HEK293 (cell line): ENCODE data around the gene KRT78.

Experiments used
- CTCF ChIA-PET: fragments of 350-600 bp; formaldehyde crosslinking; extraction: SDS; loops from one replicate; lab custom pipeline; 2021; ENCODE audit warnings: antibody characterized with exemption; lab: Yijun Ruan, JAX
- POLR2A ChIA-PET: fragments of 300-600 bp; formaldehyde crosslinking; extraction: SDS; loops from one replicate; lab custom pipeline; 2020; ENCODE audit warnings: antibody characterized with exemption, inconsistent platforms; lab: Yijun Ruan, JAX
- H3K27ac ChIP-seq: fragments of 200-500 bp; sonication (Bioruptor generic); 2 replicates; pipeline ENCODE4 v1.5.1; 2014; ENCODE audit warnings: low read depth, low read length, control low read depth, inconsistent platforms; ENCODE audit errors: extremely low read depth
- H3K36me3 ChIP-seq, 2 experiments: fragments of 200-500 bp in 1 of 2; sonication (Bioruptor generic) in 1 of 2; 1 replicate in 1 of 2; 2 replicates in 1 of 2; pipeline ENCODE4 v1.5.1; 2014 to 2017; ENCODE audit warnings: inconsistent platforms in 2 of 2, low read length in 2 of 2; ENCODE audit not compliant: control insufficient read depth in 2 of 2, insufficient read depth in 1 of 2
- H3K4me1 ChIP-seq: fragments of 200-500 bp; sonication (Bioruptor generic); 2 replicates; pipeline ENCODE4 v1.5.1; 2014; ENCODE audit warnings: mild to moderate bottlenecking, low read length, inconsistent platforms; ENCODE audit not compliant: control insufficient read depth, insufficient read depth
- H3K4me3 ChIP-seq: 2 replicates; pipeline ENCODE4 v1.5.1; 2011; ENCODE audit warnings: low read depth, mild to moderate bottlenecking, control low read depth, low read length, moderate library complexity
- H3K9me3 ChIP-seq: fragments of 200-500 bp; sonication (Bioruptor generic); 2 replicates; pipeline ENCODE4 v1.5.1; 2014; ENCODE audit warnings: low read depth, low read length, inconsistent platforms; ENCODE audit not compliant: control insufficient read depth, insufficient read depth
- KLF7 ChIP-seq: fragments of 450-650 bp; formaldehyde crosslinking; IDR thresholded peaks from 2 replicates; pipeline ENCODE4 v1.5.1; 2016; ENCODE audit warnings: missing biosample characterization, missing genetic modification characterization, borderline replicate concordance
- KLF8 ChIP-seq: fragments of 450-650 bp; formaldehyde crosslinking; IDR thresholded peaks from 2 replicates; pipeline ENCODE4 v1.5.1; 2016; ENCODE audit warnings: missing biosample characterization, missing genetic modification characterization
- OSR2 ChIP-seq: fragments of 450-650 bp; formaldehyde crosslinking; IDR thresholded peaks from 2 replicates; pipeline ENCODE4 v1.5.1; 2016; ENCODE audit warnings: missing biosample characterization, missing genetic modification characterization
- PATZ1 ChIP-seq: fragments of 450-650 bp; formaldehyde crosslinking; IDR thresholded peaks from 2 replicates; pipeline ENCODE4 v1.5.1; 2016; ENCODE audit warnings: missing biosample characterization, missing genetic modification characterization
- PRDM1 ChIP-seq: fragments of 450-650 bp; formaldehyde crosslinking; IDR thresholded peaks from 2 replicates; pipeline ENCODE4; 2016; ENCODE audit warnings: missing biosample characterization, missing genetic modification characterization
- SCRT1 ChIP-seq: fragments of 450-650 bp; formaldehyde crosslinking; IDR thresholded peaks from 2 replicates; pipeline ENCODE4 v1.5.1; 2016; ENCODE audit warnings: missing biosample characterization, missing genetic modification characterization, borderline replicate concordance
- SP2 ChIP-seq: fragments of 450-650 bp; formaldehyde crosslinking; IDR thresholded peaks from 2 replicates; pipeline ENCODE4 v1.5.1; 2016; ENCODE audit warnings: missing biosample characterization, missing genetic modification characterization
- SP3 ChIP-seq: fragments of 450-650 bp; formaldehyde crosslinking; IDR thresholded peaks from 2 replicates; pipeline ENCODE4 v1.5.1; 2016; ENCODE audit warnings: missing biosample characterization, missing genetic modification characterization
- SP7 ChIP-seq: fragments of 450-650 bp; formaldehyde crosslinking; IDR thresholded peaks from 2 replicates; pipeline ENCODE4 v1.5.1; 2016; ENCODE audit warnings: missing biosample characterization, missing genetic modification characterization
- TCF7L2 ChIP-seq: IDR thresholded peaks from 2 replicates; pipeline ENCODE4 v1.6.1; 2011; ENCODE audit warnings: low read depth, mild to moderate bottlenecking, inconsistent platforms, low read length, moderate library complexity, borderline replicate concordance
- ZBTB20 ChIP-seq: fragments of 450-650 bp; formaldehyde crosslinking; IDR thresholded peaks from 2 replicates; pipeline ENCODE4 v1.5.1; 2016; ENCODE audit warnings: missing biosample characterization, missing genetic modification characterization
- ZBTB26 ChIP-seq: fragments of 450-650 bp; formaldehyde crosslinking; optimal IDR thresholded peaks from 2 replicates; pipeline ENCODE3; 2016; ENCODE audit warnings: missing biosample characterization, mild to moderate bottlenecking, missing genetic modification characterization
- ZBTB8A ChIP-seq: fragments of 450-650 bp; formaldehyde crosslinking; IDR thresholded peaks from 2 replicates; pipeline ENCODE4 v1.5.1; 2016; ENCODE audit warnings: missing biosample characterization, missing genetic modification characterization
- ZEB2 ChIP-seq: fragments of 450-650 bp; formaldehyde crosslinking; IDR thresholded peaks from 2 replicates; pipeline ENCODE4 v1.5.1; 2016; ENCODE audit warnings: missing biosample characterization, missing genetic modification characterization
- ZFHX2 ChIP-seq: fragments of 450-650 bp; formaldehyde crosslinking; conservative IDR thresholded peaks from 2 replicates; pipeline ENCODE4 v1.5.1; 2016; ENCODE audit warnings: missing biosample characterization, missing genetic modification characterization
- ZIC2 ChIP-seq: fragments of 450-650 bp; formaldehyde crosslinking; IDR thresholded peaks from 2 replicates; pipeline ENCODE4 v1.5.1; 2016; ENCODE audit warnings: missing biosample characterization, missing genetic modification characterization
- ZNF391 ChIP-seq: fragments of 450-650 bp; formaldehyde crosslinking; IDR thresholded peaks from 2 replicates; pipeline ENCODE4 v1.5.1; 2016; ENCODE audit warnings: low read depth, missing biosample characterization, missing genetic modification characterization, borderline replicate concordance
- ZNF394 ChIP-seq: fragments of 450-650 bp; formaldehyde crosslinking; IDR thresholded peaks from 2 replicates; pipeline ENCODE4 v1.5.1; 2016; ENCODE audit warnings: missing biosample characterization, missing genetic modification characterization, mild to moderate bottlenecking, moderate library complexity, borderline replicate concordance
- ZSCAN16 ChIP-seq: fragments of 450-650 bp; formaldehyde crosslinking; IDR thresholded peaks from 2 replicates; pipeline ENCODE4 v1.5.1; 2016; ENCODE audit warnings: missing biosample characterization, missing genetic modification characterization
- ZXDB ChIP-seq: fragments of 450-650 bp; formaldehyde crosslinking; IDR thresholded peaks from 2 replicates; pipeline ENCODE4 v1.5.1; 2016; ENCODE audit warnings: missing biosample characterization, missing genetic modification characterization
- TF ChIP-seq, protein P1 (sequence below): fragments of 450-650 bp; formaldehyde crosslinking; IDR thresholded peaks from 2 replicates; pipeline ENCODE4 v1.5.1; 2016; ENCODE audit warnings: missing biosample characterization, missing genetic modification characterization
- TF ChIP-seq, protein P2 (sequence below): fragments of 450-650 bp; formaldehyde crosslinking; IDR thresholded peaks from 2 replicates; pipeline ENCODE4 v1.5.1; 2016; ENCODE audit warnings: missing biosample characterization, missing genetic modification characterization
- TF ChIP-seq, protein P3 (sequence below): fragments of 450-650 bp; formaldehyde crosslinking; IDR thresholded peaks from 2 replicates; pipeline ENCODE4 v1.5.1; 2016; ENCODE audit warnings: missing biosample characterization, missing genetic modification characterization
- TF ChIP-seq, protein P4 (sequence below): fragments of 450-650 bp; formaldehyde crosslinking; IDR thresholded peaks from 2 replicates; pipeline ENCODE4 v1.5.1; 2016; ENCODE audit warnings: missing biosample characterization, missing genetic modification characterization
- TF ChIP-seq, protein P5 (sequence below): fragments of 450-650 bp; IDR thresholded peaks from 2 replicates; pipeline ENCODE4 v1.5.1; 2018; ENCODE audit warnings: missing biosample characterization, missing genetic modification characterization

The KRT78 gene

DNA sequence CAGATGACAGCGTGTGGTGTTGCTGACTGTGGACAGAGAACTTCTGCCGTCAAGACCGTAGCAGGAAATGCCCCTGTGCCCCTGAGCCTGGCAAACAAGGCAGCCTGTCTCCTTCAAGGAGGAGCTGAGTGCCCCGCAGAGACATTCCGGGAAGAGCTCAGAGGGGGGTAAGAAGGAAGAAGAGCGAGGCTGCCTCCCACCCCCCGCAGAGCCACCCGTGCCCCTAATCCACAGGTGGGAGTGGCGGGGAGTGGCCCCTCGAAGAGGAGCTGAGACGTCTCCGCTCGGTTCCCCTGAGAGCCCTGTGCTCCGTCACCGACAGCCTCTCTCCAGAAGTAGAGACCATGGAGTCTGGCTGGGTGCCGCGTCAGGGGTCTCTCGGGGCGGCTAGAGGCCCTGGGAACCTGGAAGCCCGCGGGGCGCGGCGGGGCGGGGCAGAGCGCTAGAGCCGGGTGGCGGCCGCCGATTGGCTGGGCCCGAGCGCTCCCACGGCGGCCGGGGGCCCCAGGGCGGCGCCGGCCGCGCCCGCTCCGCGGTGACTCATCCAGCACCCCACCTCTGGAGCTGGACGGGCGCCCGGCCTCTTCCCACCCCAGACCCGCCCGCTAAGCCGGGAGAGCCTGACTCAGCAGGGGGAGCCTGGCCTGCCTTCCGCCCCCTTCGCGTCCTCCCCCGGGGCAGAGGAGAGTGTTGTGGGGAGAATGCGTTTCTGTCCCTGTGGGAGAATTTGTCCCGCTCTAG, 25.2 kb upstream of the KRT78 start:
- peak overlapping the region; percentile 36 for H3K4me3 ChIP-seq
- peak overlapping the region; percentile 63; the same call in 1 of the 2 replicates for H3K27ac ChIP-seq
- H3K36me3 ChIP-seq, result no peaks in the 10 kb centered on the region
- CTCF ChIA-PET, result interaction anchor here (0.6 to 10.4 kb wide), 19 partner anchors 8 to 738 kb away, joined by 3 to 200 read pairs (median 3); partner anchors contain the start of gene KRT85
- no peaks in the 10 kb centered on the region for H3K9me3 ChIP-seq
- H3K4me1 ChIP-seq, result peaks cover 13% of the 10 kb centered on the region; the same call in 1 of the 2 replicates
- POLR2A ChIA-PET, result interaction anchor here (1.0 to 1.5 kb wide), 6 partner anchors 9 to 682 kb away, joined by 3 to 7 read pairs (median 3); partner anchors contain the start of genes KRT8 and KRT80
- TF ChIP-seq, protein P1, sequence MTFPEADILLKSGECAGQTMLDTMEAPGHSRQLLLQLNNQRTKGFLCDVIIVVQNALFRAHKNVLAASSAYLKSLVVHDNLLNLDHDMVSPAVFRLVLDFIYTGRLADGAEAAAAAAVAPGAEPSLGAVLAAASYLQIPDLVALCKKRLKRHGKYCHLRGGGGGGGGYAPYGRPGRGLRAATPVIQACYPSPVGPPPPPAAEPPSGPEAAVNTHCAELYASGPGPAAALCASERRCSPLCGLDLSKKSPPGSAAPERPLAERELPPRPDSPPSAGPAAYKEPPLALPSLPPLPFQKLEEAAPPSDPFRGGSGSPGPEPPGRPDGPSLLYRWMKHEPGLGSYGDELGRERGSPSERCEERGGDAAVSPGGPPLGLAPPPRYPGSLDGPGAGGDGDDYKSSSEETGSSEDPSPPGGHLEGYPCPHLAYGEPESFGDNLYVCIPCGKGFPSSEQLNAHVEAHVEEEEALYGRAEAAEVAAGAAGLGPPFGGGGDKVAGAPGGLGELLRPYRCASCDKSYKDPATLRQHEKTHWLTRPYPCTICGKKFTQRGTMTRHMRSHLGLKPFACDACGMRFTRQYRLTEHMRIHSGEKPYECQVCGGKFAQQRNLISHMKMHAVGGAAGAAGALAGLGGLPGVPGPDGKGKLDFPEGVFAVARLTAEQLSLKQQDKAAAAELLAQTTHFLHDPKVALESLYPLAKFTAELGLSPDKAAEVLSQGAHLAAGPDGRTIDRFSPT (tag by site-specific recombination), result peak; percentile 67
- TF ChIP-seq PRDM1 (tag by site-specific recombination) (peak; percentile 65; the same call in 1 of the 2 replicates), SP2 (tag by site-specific recombination) (peak; percentile 38), OSR2 (tag by site-specific recombination) (0 out of 2 replicates have a peak, but pooled peaks have one; percentile 49), ZSCAN16 (tag by site-specific recombination) (no peak), KLF8 (tag by site-specific recombination) (peak; percentile 79), ZBTB20 (peak; percentile 31; the same call in 1 of the 2 replicates), SP7 (tag by site-specific recombination) (peak; percentile 88), ZBTB26 (peak; percentile 35), ZXDB (tag by site-specific recombination) (peak; percentile 6; the same call in 1 of the 2 replicates), ZBTB8A (tag by site-specific recombination) (peak; percentile 83), ZEB2 (tag by site-specific recombination) (peak; percentile 48), TCF7L2 (no peak), ZIC2 (tag by site-specific recombination) (peak; percentile 92), SP3 (tag by site-specific recombination) (peak; percentile 30; the same call in 1 of the 2 replicates), ZNF391 (tag by site-specific recombination) (no peak), PATZ1 (peak; percentile 96), KLF7 (peak; percentile 56; the same call in 1 of the 2 replicates), ZNF394 (0 out of 2 replicates have a peak, but pooled peaks have one; percentile 41), SCRT1 (tag by site-specific recombination) (peak; percentile 94), ZFHX2 (peak; percentile 92)
- TF ChIP-seq, protein P2, sequence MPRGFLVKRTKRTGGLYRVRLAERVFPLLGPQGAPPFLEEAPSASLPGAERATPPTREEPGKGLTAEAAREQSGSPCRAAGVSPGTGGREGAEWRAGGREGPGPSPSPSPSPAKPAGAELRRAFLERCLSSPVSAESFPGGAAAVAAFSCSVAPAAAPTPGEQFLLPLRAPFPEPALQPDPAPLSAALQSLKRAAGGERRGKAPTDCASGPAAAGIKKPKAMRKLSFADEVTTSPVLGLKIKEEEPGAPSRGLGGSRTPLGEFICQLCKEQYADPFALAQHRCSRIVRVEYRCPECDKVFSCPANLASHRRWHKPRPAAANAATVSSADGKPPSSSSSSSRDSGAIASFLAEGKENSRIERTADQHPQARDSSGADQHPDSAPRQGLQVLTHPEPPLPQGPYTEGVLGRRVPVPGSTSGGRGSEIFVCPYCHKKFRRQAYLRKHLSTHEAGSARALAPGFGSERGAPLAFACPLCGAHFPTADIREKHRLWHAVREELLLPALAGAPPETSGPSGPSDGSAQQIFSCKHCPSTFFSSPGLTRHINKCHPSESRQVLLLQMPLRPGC (tag by site-specific recombination), result peak; percentile 73; the same call in 1 of the 2 replicates
- TF ChIP-seq, protein P3, sequence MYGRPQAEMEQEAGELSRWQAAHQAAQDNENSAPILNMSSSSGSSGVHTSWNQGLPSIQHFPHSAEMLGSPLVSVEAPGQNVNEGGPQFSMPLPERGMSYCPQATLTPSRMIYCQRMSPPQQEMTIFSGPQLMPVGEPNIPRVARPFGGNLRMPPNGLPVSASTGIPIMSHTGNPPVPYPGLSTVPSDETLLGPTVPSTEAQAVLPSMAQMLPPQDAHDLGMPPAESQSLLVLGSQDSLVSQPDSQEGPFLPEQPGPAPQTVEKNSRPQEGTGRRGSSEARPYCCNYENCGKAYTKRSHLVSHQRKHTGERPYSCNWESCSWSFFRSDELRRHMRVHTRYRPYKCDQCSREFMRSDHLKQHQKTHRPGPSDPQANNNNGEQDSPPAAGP (tag by site-specific recombination), result peak; percentile 60; the same call in 1 of the 2 replicates
- TF ChIP-seq, protein P4, sequence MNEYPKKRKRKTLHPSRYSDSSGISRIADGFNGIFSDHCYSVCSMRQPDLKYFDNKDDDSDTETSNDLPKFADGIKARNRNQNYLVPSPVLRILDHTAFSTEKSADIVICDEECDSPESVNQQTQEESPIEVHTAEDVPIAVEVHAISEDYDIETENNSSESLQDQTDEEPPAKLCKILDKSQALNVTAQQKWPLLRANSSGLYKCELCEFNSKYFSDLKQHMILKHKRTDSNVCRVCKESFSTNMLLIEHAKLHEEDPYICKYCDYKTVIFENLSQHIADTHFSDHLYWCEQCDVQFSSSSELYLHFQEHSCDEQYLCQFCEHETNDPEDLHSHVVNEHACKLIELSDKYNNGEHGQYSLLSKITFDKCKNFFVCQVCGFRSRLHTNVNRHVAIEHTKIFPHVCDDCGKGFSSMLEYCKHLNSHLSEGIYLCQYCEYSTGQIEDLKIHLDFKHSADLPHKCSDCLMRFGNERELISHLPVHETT (tag by site-specific recombination), result peak; percentile 32; the same call in 1 of the 2 replicates
- TF ChIP-seq, protein P5, sequence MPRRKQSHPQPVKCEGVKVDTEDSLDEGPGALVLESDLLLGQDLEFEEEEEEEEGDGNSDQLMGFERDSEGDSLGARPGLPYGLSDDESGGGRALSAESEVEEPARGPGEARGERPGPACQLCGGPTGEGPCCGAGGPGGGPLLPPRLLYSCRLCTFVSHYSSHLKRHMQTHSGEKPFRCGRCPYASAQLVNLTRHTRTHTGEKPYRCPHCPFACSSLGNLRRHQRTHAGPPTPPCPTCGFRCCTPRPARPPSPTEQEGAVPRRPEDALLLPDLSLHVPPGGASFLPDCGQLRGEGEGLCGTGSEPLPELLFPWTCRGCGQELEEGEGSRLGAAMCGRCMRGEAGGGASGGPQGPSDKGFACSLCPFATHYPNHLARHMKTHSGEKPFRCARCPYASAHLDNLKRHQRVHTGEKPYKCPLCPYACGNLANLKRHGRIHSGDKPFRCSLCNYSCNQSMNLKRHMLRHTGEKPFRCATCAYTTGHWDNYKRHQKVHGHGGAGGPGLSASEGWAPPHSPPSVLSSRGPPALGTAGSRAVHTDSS (tag by site-specific recombination), result no peak
